ELF-1 (cell line): ENCODE data around the gene DNAJC15.
A peak's percentile ranks its signal among the peaks of the same experiment; 100 is the strongest.
"Not testable (repeated sequence)": the region's sequence is repeated elsewhere in the genome, so short reads cannot be mapped to it uniquely, and the experiment has no call there.

Experiments used
- DNase-seq: peaks from one replicate; pipeline ENCODE4 v3.0.0-alpha.2; 2016; ENCODE audit warnings: low read depth, low spot score

Gene DNAJC15

GRCh38 chr13:43044720-43045301 is 21.4 kb downstream of the DNAJC15 start:
- DNase-seq: no peak

DNA sequence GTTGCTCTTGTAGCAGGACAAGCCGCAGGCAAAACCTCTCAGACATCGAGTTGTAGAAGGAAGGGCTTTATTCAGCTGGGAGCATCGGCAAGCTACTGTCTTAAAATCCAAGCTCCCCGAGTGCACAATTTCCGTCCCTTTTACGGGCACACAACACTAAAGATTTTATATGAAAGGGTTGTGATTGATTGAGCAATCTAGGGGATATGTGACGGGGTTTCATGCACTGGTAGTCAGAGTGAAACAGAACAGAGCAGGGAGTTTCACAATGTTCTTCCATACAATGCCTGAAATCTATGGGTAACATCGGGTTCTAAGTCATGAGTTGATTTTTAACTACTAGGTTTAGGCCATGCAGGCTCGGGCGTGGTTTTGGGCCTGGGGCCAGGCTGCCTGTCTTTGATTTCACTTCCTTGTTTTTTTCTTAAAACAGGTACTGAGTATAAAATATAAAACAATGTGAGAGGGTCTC is 22.0 kb downstream of the DNAJC15 start:
- not testable (repeated sequence) for DNase-seq

DNA sequence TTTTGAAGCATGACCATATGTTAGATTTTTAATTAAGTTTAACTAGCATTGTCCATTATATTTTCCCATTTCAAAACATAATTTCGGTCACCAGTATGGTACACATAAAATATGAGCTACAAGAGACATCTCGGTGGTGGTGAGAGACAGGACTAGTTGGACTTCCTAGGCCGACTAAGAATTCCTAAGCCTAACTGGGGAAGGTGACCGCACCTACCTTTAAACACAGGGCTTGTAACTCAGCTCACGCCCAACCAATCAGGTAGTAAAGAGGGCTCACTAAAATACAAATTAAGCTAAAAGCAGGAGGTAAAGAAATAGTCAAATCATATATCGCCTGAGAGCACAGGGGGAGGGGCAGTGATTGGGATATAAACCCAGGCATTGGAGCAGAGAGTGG is 22.9 kb downstream of the DNAJC15 start:
- DNase-seq: no peak

GRCh38 chr13:43054803-43055802 is 31.7 kb downstream of the DNAJC15 start:
- DNase-seq: peak; percentile 95

- DNase-seq: peak; percentile 91
Measured at GRCh38 chr13:43057653-43058317, 34.4 kb downstream of the DNAJC15 start.

DNA sequence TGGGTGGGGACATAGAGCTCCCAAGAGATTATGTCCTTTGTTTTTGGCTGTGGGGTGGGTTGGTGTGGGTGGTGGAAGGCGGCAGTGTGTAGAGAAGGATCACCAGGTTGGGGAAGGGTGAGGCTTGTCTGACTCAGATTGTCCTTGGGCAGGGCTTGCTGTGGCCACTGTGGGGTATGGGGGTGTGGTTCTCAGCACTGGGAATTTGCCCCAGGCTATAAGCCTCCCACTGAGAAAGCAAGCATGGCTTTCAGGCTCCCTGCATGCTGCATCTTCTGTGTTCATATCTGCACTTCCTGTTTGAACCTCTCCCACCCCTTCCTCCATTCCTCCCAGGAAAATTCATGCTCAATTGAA is 34.9 kb downstream of the DNAJC15 start:
- DNase-seq: peak; percentile 91

DNA sequence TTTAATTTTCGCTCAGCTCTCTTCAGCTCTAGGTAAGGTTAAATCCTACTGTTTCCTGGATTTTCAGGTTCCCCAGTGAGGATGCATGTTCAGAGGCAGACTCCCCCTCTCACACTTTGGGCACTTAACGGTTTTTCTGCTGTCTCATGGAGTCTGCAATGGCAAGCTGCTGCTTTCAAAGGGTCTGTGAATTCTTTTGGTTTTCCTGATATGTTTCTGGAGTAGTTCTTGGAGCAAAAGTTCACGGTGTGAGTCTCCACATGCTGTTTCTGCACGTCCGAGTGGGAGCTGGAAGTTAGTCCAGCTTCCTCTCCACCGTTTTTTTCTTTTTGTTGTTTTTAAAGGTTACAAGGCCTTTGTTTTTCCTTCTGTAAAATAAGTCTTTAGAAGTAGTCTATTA is 35.4 kb downstream of the DNAJC15 start:
- DNase-seq: no peak

DNA sequence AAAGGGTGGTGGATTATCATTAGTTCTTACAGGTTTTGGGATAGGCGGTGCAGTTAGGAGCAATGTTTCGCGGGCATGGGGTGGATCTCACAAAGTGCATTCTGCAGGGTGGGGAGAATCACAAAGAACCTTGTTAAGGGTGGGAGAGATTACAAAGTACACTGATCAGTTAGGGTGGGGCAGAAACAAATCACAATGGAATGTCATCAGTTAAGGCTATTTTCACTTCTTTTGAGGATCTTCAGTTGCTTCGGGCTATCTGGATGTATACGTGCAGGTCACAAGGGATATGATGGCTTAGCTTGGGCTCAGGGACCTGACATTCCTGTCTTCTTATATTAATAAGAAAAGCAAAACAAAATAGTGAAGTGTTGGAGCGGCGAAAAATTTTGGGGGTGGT is 36.4 kb downstream of the DNAJC15 start:
- DNase-seq: peak; percentile 57

DNA sequence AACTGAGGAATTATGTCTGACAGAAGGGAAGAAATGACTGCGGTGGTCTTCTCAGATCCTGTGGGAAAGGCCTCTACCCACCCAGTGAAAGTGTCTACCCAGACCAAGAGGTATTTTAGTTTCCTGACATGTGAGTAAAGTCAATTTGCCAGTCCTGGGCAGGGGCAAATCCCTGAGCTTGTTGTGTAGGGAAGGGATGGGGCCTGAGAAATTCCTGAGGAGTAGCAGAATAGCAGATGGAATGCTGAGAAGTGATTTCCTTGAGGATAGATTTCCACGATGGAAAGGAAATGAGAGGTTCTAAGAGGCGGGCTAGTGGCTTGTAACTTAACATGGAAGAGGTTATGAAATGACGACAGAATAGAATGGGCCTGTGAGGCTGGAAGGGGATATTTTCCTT is 37.4 kb downstream of the DNAJC15 start:
- DNase-seq: peak; percentile 54

- DNase-seq: no peak
Measured at GRCh38 chr13:43061496-43062280, 38.3 kb downstream of the DNAJC15 start.

DNA sequence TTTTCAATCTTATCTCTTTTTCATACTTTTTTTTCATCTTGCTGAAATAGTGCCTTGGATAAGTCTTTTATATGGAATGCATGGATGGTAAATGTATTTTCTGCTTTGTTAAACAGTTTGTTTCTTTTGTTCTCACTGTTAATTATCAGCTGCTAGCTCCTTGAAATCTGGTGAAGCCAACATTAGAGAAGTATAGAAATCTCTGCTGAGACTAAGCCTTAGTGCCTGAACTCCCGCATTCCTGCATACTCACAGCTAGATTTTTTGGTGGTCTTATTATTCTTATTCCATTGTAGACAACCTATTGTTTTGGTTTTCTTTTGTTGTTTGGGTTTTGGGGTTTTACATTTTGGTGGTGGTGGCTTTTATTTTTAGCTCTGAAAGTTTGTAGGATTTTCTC is 48.4 kb downstream of the DNAJC15 start:
- no peak for DNase-seq

GRCh38 chr13:43072394-43072793 is 49.0 kb downstream of the DNAJC15 start:
- no peak for DNase-seq

- no peak for DNase-seq
Measured at GRCh38 chr13:43074824-43075510, 51.6 kb downstream of the DNAJC15 start.

DNA sequence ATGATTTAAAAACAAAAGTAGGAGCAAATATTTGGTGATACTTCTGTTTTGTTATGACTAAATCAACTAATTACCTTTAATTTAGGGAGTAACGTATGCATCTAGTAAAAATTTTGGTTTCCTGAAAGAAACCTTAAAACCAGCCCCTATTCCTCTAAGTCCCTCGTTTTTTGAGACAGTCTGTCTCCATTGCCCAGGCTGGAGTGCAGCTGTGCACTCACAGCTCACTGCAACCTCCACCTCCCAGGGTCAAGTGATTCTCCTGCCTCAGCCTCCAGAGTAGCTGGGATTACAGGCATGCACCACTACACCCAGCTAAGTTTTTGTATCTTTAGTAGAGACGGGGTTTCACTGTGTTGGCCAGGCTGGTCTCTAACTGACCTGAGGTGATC is 52.1 kb downstream of the DNAJC15 start:
- DNase-seq: not testable (repeated sequence)

- no peak for DNase-seq
Measured at GRCh38 chr13:43077046-43077445, 53.7 kb downstream of the DNAJC15 start.

- no peak for DNase-seq
Measured at GRCh38 chr13:43077461-43077860, 54.1 kb downstream of the DNAJC15 start.

GRCh38 chr13:43077906-43078305 is 54.5 kb downstream of the DNAJC15 start:
- no peak for DNase-seq

GRCh38 chr13:43078399-43078798 is 55.0 kb downstream of the DNAJC15 start:
- DNase-seq: no peak

DNA sequence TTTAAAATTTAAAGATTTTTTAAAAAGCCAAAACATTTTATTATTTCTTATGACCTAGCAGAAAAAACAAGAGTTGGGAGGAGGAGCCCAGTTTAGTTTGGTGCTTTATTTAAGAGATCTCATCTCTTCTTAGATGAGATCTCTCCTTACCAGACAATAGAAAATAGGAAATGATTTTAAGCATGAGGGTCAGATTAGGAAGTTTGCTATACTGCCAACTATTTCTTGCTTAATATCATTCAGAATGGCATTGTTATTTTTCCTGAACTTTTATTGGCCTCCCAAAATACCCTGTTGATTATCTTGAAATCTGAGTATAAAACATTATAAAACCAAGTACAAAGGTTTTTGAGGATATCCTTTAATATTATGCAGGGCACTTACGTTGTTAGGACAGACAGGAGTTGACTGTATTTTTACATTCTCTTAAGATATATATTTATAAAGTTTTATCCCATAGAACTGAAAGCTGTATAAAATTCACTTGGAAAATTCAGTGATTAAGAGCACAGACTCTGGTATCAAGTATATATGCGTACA is 56.1 kb downstream of the DNAJC15 start:
- no peak for DNase-seq

- DNase-seq: no peak
Measured at GRCh38 chr13:43080199-43080598, 56.8 kb downstream of the DNAJC15 start.

- no peak for DNase-seq
Measured at GRCh38 chr13:43081866-43082265, 58.5 kb downstream of the DNAJC15 start.
